GM12873 (cell line): ENCODE data around the gene ZFP36L1.

Source experiments
- CTCF ChIP-seq: IDR thresholded peaks from 2 replicates; pipeline ENCODE4 v1.5.1; 2012; ENCODE audit warnings: low read depth, mild to moderate bottlenecking, moderate library complexity, low read length, control low read depth; ENCODE audit not compliant: insufficient read depth; ENCODE audit errors: missing control alignments

Gene ZFP36L1

GRCh38 chr14:68794130-68794850, 1.4 kb upstream of the ZFP36L1 start:
- no peak for TF ChIP-seq CTCF

DNA sequence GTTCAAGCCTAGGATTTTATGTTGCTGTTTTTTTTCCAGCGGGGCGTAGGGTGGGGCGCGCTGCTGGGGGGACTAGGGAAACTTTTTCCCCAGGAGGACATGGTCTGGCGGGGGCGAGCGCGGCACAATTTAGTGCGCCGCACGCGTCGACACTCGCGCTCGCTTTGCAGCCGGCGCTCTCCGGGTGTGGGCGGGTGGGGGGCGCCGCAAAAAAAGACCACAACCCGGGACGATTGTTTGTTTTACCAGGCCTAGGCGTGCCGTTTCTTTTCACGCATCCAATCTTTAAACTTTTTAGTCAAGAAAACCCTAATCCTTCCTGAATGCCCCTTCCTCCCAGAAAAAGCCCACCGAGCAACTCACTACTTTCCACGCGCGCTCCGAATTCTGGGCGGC, 865 bp upstream of the ZFP36L1 start:
- TF ChIP-seq CTCF, result no peak

- no peak for TF ChIP-seq CTCF
These were observed 239 bp downstream of the ZFP36L1 start for GRCh38 chr14:68792678-68792978.

DNA sequence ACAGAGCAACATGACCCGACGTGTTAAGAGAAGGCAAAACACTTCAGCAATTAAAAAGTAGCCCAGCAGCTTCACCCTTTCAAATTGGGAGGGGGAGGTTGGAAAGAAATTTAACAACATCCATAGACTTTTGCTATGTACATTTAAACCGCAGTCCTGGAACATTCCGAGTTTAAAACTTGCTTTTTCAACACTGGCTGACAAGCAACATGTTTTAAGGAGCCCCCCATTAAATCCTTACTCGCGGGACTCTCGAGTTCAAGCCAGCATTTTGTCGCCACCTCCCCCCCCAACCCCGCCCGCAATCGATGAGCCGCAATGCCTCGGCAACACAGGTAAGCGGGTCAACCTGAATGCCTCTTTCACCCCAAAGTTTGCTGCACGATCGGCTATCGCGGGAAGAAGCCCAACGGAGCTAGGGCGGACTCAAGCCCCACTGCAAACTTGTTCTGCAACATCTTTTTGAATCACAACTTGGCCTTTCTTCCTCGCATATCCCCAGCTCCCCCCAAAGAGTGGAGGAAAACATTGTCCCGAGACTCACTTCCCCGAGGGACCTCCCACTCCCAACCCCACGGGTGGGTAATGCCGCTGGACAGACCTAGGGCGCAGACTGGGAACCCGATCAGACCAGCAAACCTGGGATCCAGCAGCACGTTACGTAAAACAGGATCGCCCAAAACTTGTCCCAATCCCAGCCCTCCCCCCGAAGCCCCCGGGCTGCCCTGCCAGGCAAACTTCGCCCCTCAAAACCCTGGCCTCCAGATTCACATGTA, 777 bp downstream of the ZFP36L1 start:
- no peak for TF ChIP-seq CTCF

DNA sequence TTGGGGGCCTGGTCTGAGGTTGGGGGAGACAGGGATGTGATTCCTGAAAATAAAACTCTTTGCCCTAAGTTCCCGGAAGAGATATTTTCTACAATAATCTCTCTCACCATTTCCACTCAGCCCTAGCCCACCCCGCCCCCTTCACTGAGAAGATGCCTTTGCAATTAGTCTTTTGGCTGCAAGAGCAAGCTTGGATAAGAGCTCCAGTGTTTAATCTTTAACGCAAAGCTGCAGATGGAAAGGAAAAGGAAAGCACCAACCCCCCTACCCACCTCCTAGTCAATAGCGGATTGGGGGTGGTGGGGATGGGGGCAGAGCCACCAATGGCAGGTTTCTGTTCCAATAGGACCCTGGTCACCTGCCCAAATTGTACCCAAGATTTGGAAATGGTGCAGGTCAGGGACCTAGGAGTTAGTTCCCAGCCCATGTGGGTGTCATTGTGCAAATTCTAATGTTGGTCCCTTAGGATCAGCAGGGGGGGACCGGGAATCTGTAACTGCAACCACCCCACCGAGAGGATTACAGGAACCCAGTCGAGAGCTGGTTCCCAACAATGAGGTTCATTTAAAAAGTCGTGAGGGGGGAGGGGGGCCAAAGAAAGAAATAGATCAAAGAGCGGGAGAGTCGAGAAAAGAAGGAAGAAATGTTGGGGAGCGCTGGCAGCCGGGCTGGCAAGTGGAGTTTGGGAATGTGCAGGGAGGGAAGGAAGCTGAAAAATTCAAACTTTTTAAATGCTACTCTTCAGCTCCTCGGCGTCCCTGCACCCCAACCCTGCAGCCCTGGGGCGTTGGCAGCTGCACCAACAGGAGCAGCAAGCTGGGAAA, 1.6 kb downstream of the ZFP36L1 start:
- no peak for TF ChIP-seq CTCF

GRCh38 chr14:68790644-68791077, 2.2 kb downstream of the ZFP36L1 start:
- no peak for TF ChIP-seq CTCF
